HG02763 (cell line): ENCODE data around the gene MTMR4.
A peak's percentile ranks its signal among the peaks of the same experiment; 100 is the strongest.
"Not testable (repeated sequence)": the region's sequence is repeated elsewhere in the genome, so short reads cannot be mapped to it uniquely, and the experiment has no call there.

Experiments
- ATAC-seq: cut with Tn5 transposase; IDR thresholded peaks from one replicate; pipeline ENCODE4 v1.9.1; 2021; ENCODE audit warnings: mild to moderate bottlenecking, moderate library complexity; ENCODE audit not compliant: unreplicated experiment

The MTMR4 gene

DNA sequence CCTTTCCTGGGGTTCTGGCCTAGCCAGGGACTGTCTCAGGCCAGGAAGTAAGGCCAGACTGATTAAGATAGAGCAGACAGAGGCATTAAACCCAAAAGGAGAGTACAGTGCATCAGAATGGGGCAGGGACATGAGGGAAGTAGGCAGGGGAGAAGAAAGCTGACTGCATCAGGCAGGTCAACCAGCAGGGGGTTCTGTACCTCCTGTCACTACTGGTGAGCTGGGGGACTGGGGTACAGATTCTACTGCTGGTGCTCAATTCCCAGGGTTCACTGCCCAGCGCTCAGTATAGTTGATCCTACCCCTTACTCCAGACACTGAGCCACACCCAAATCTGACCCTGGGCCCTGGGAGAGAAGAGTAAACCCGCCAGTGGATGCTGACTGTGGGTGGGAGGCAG is 12.9 kb upstream of the MTMR4 start:
- no peak for ATAC-seq

GRCh38 chr17:58525239-58525638 is 10.8 kb upstream of the MTMR4 start:
- no peak for ATAC-seq

GRCh38 chr17:58521680-58522079 is 7.2 kb upstream of the MTMR4 start:
- ATAC-seq: no peak

GRCh38 chr17:58520843-58521430 is 6.5 kb upstream of the MTMR4 start:
- no peak for ATAC-seq

GRCh38 chr17:58517928-58518609 is 3.6 kb upstream of the MTMR4 start:
- peak; percentile 80 for ATAC-seq

DNA sequence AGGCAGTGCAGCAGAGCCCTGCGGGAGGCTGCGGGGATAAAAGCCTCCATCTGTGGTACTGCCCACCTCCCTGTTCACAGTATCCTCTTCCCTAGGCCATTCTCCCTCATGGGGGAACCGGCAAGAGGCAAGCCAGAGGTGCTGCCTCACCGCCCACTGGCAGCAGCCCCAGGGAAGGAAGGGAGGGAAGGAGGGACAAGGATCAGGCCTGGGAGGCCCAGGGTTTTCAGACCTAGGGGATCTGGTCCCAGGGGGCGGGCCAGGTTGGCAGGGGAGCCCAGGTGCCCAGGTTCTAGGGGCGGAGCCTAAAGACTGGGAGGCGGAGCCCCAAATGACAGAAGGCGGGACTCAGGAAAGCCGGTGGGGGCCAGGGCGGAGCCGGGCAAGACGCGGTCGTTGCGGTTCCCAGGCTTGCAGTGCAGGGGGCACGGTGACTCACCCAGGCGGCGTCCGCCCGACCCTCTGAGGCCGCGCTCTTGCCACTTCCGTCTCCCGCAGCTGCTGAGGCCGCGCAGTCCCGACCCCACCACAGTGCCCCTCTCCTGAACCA is 3.0 kb upstream of the MTMR4 start:
- ATAC-seq: no peak

DNA sequence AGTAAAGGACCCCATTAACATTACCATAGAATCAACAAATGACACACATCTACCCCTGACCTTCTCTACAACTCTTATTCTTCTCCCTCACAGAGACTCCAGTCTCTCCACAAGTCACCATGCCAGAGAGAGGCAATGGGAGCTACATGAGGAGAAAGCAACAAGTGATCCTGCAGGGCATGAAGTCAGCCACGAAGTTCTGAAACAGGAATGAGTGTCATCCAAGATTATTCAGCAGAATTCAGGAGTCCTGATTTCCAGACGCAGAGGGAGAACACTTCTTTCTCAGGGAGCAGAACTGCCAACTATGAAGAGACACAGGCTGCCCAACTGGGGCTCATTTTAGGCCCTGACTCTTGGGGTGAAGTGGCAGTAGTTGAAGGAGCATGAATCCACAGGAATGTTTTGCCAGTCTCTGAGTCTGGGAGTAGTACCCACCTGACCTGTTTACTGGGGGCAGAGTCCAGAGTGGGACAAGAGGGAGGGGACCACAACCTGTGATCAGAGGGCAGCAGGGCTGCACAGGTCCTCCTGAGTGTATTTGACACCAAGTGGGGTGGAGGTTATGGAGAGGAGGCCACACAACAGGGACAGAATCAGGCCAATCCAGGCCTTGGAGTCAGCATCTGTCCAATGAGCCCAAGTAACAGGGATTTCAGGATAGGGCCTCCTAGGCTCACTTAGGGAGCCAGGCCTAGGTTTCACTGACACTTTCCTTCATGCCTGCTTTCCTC is 2.4 kb upstream of the MTMR4 start:
- ATAC-seq: no peak

GRCh38 chr17:58515286-58515685 is 848 bp upstream of the MTMR4 start:
- ATAC-seq: no peak

DNA sequence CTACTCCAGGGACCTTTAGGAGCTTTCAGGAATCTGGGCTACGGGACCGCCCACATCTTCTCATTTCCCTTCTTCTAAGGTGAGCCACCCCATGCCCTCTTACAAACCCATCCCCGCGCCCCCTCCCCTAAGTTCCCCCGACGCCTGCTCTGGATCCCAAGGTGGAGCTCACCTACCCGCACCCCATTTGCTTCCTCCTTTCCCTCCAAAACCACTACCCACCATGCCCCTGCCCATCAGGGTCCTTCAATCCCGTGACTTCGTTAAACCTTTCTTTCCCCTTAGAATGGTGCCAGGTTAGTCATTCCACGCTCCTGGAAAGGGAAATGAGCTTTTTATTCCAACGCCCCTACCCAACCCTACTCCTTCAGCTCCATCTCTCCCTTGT is 326 bp upstream of the MTMR4 start:
- no peak for ATAC-seq

DNA sequence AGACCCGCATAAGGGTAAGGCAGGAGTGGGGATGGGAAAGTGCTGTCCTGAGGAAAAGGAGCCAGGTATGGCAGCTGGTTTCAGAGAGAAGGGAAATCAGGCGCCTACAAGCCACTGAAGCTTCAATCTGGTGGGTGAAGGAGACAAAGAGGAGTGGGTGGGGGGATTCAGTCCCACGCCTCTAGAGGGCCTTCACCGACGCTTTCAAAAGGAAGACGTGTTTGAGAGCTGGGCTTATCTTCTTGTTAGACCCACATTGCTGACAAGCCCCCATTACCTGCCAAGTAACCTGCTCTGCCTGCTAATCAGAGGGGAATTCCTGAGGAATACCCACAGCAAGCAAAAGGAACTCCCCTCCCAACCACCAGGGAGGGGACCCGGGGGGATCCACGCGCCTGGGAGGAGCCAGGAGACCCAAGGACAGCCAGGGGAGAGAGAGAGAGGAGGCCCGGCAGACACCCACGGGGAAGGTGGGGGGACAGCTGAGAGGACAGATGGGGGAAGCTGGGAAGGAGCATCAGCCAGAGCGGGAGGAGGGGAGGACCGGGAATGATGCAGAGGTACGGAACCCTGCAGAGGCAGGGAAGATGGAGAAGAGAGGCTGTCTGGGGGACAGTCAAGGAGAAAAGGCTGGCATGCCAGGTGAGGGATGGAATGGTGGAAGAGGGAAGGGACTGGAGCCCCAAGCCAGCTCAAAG is 1.0 kb downstream of the MTMR4 start:
- no peak for ATAC-seq

GRCh38 chr17:58510075-58510474 is 4.4 kb downstream of the MTMR4 start:
- no peak for ATAC-seq

- no peak for ATAC-seq
Measured at GRCh38 chr17:58508341-58509067, 5.9 kb downstream of the MTMR4 start.

GRCh38 chr17:58507123-58507634 is 7.3 kb downstream of the MTMR4 start:
- no peak for ATAC-seq

DNA sequence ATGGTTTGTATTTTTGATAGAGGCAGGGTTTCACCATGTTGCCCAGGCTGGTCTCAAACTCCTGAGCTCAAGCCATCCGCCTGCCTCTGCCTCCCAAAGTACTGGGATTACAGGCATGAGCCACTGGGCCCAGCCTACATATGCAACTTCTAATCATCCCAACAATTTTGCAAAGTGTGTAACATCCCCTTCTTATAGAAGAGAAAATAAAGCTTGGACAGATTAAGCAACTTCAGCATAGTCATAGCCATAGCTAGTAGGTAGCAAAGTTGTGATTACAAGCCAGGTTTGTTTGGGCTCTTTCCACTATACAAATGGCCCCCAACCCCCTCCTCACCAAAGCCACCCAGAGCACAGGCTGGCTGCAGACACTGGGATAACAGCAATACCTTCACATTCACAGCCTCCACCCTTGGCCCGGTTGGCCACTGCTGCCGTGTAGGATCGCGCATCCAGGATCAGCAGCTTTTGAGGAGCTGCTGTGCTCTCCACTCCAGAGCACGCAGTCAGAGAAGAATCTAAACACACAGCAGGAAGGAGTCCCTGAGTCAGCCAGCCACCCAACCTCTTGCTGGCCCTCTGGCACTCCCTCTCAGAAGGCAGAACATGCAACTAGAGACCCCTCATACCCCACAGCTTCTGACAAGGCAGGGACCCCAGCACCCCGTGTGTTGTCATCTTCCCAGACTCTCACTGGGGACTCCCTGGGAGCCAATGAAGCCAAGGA is 7.9 kb downstream of the MTMR4 start:
- ATAC-seq: no peak

DNA sequence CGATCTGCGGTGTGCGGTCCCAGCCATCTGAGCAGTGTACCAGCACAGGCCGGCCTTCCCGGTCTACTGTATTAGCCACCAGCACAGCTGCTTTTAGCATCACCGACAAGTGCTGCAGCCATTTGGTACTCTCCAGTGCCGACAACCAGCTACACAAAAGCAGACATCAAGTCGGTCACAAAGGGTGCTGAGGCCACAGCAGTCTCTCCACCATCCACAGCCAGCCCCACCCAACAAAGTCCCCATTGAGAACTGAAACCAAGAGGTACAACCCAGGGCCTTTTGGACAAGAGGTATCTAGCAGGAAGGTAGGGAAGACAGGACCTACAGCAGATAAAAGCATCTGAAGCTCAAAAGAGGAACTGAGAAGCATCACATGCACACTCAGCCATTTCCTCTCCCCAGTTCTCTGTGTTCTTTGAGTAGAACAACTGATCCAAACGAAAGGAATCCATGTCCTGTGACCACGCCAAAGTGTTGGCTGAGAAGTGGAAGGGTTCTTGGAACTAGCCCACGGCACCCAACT is 9.5 kb downstream of the MTMR4 start:
- peak; percentile 81 for ATAC-seq

- ATAC-seq: no peak
Measured at GRCh38 chr17:58503866-58504265, 10.6 kb downstream of the MTMR4 start.

DNA sequence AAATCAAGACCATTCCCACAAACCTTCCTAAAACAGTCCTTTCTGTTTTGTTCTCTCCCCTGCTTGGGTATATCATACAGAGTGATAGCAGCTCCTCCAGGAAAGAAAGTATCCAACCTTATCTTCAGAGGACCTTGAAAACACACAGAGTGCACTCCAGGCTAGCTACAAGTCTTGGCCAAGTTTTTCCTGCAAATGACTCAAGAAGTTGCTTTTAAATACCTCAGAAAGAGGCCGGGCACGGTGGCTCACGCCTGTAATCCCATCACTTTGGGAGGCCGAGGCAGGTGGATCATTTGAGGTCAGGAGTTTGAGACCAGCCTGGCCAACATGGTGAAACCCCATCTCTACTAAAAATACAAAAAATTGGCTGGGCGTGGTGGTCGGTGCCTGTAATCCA is 11.3 kb downstream of the MTMR4 start:
- not testable (repeated sequence) for ATAC-seq

- no peak for ATAC-seq
Measured at GRCh38 chr17:58501451-58501850, 13.0 kb downstream of the MTMR4 start.

GRCh38 chr17:58498177-58498828 is 16.1 kb downstream of the MTMR4 start:
- ATAC-seq: no peak
